Aorta (tissue), 5 donors: Measurements from ENCODE around the gene SHE. TPM values are rescaled to one million over a fixed set of nuclear protein-coding genes. Genes with fewer than 3 reads are reported as not detected.
"Not testable (repeated sequence)": the region's sequence is repeated elsewhere in the genome, so short reads cannot be mapped to it uniquely, and the experiment has no call there.

ENCODE experiments used
- ATAC-seq: fragments of 200-7000 bp; cut with Tn5 transposase; one replicate; pipeline ENCODE4 v1.9.1; 2022; ENCODE audit warnings: moderate library complexity; ENCODE audit not compliant: low FRiP score
- DNase-seq, 2 donors: peaks; one replicate each; pipeline ENCODE4 v3.0.0-alpha.2; 2020
- H3K27ac ChIP-seq, 2 donors: one replicate each; pipeline ENCODE4 v1.5.1; 2013; ENCODE audit warnings: low read length in 2 of 2, mild to moderate bottlenecking in 2 of 2, moderate library complexity in 2 of 2, control low read depth in 1 of 2, inconsistent platforms in 1 of 2, low read depth in 1 of 2
- H3K27me3 ChIP-seq, 2 donors: one replicate each; pipeline ENCODE4 v1.6.1; 2013; ENCODE audit warnings: control low read depth in 1 of 2, low read length in 1 of 2, mild to moderate bottlenecking in 1 of 2, moderate library complexity in 1 of 2; ENCODE audit not compliant: insufficient read depth in 2 of 2, control insufficient read depth in 1 of 2
- H3K36me3 ChIP-seq, 2 donors: one replicate each; pipeline ENCODE4 v1.6.1; 2013; ENCODE audit warnings: control low read depth in 1 of 2, low read length in 1 of 2, mild to moderate bottlenecking in 1 of 2; ENCODE audit not compliant: insufficient read depth in 2 of 2, control insufficient read depth in 1 of 2
- H3K4me1 ChIP-seq, 2 donors: one replicate each; pipeline ENCODE4 v1.6.1; 2013; ENCODE audit warnings: low read length in 2 of 2, control low read depth in 1 of 2, mild to moderate bottlenecking in 1 of 2, moderate library complexity in 1 of 2; ENCODE audit not compliant: insufficient read depth in 2 of 2, control insufficient read depth in 1 of 2
- H3K4me3 ChIP-seq, 2 donors: one replicate each; pipeline ENCODE4 v1.5.1; 2013; ENCODE audit warnings: low read length in 2 of 2, control low read depth in 1 of 2, mild to moderate bottlenecking in 1 of 2
- H3K9me3 ChIP-seq: one replicate; pipeline ENCODE4 v1.6.1; 2013; ENCODE audit warnings: mild to moderate bottlenecking, low read length; ENCODE audit not compliant: control insufficient read depth
- WGBS, 2 donors: extraction: QIAGEN DNeasy Blood & Tissue Kit; methylation state at CpG; one replicate each; pipeline ENCODE4 v1.1.7; 2013; 5-methylcytosine and 5-hydroxymethylcytosine counted together
- intact Hi-C, 2 donors: fragments of 100-400 bp; cut with DNase I; formaldehyde crosslinking; loops; one replicate each; pipeline versions ENCODE4 v1.14.2 to v1.15.0; 2022
- polyA plus RNA-seq, 2 donors: library from polyadenylated mRNA; stranded (reverse); fragments of 200-250 nt; gene quantifications; one replicate each; pipeline ENCODE4 v1.2.3, GENCODE V29; 2013
- total RNA-seq, 2 donors: library from RNA; stranded (reverse); fragmentation: NEBNext Ultra II Directional; extraction: Animal tissue kit (Norgen Biotek cat#: 25700); gene quantifications; one replicate each; pipeline ENCODE4 v1.2.1, GENCODE V29; 2021
- donor health status: healthy with polysubstance abuse.
- donor health status: Bipolar disorder and iron deficiency.
- donor health status: DM: no; HTN: no; CAD: no.
- donor health status: DM: no; HTN: no; CAD: no.
- donor health status: DM: yes; HTN: yes; CAD: no.

Gene SHE
- total and polyA plus RNA-seq, 4 donors: 2.9 to 44.1 (median 13.6) TPM

GRCh38 chr1:154490317-154490716 is 11.9 kb downstream of the SHE start:
- H3K27me3 ChIP-seq: no peaks in the 10 kb centered on the region
- no peak for ATAC-seq
- no peak overlapping the region for H3K4me3 ChIP-seq
- no peak for DNase-seq
- 78 to 83% methylated on average over 1 of the region's 1 CpG for WGBS, 2 donors
- H3K27ac ChIP-seq: no peak overlapping the region
- intact Hi-C loops: no loop called here
- no peaks in the 10 kb centered on the region for H3K9me3 ChIP-seq
- H3K4me1 ChIP-seq: no peaks in the 10 kb centered on the region
- no peaks in the 10 kb centered on the region for H3K36me3 ChIP-seq

GRCh38 chr1:154489695-154490274 is 12.4 kb downstream of the SHE start:
- Histone ChIP-seq H3K27ac (no peak overlapping the region), H3K36me3 (no peaks in the 10 kb centered on the region), H3K4me1 (no peaks in the 10 kb centered on the region), H3K4me3 (no peak overlapping the region), H3K9me3 (no peaks in the 10 kb centered on the region), H3K27me3 (no peaks in the 10 kb centered on the region)
- intact Hi-C loops: no loop called here
- no peak for DNase-seq
- 69 to 72% methylated on average over 5 of the region's 5 CpGs for WGBS, 2 donors
- ATAC-seq: no peak

GRCh38 chr1:154488922-154489321 is 13.3 kb downstream of the SHE start:
- WGBS, 2 donors: 32 to 46% methylated on average over 20 of the region's 20 CpGs
- intact Hi-C loops: no loop called here

GRCh38 chr1:154486756-154487155 is 15.5 kb downstream of the SHE start:
- H3K27ac ChIP-seq, ATAC-seq, H3K4me3 ChIP-seq, intact Hi-C loops, H3K4me1 ChIP-seq, H3K27me3 ChIP-seq, H3K36me3 ChIP-seq, H3K9me3 ChIP-seq, DNase-seq: not testable (repeated sequence)
- WGBS, 2 donors: 78 to 80% methylated on average over 5 of the region's 5 CpGs

More at GRCh38 chr1:154488922-154489321, 13.3 kb downstream of the SHE start:
- Histone ChIP-seq H3K36me3 (no peaks in the 10 kb centered on the region), H3K4me1 (no peaks in the 10 kb centered on the region), H3K27me3 (no peaks in the 10 kb centered on the region), H3K27ac (no peak overlapping the region), H3K9me3 (no peaks in the 10 kb centered on the region), H3K4me3 (no peak overlapping the region)
- DNase-seq (no peak), ATAC-seq (no peak)

- intact Hi-C loops: no loop called here
- DNase-seq (no peak), ATAC-seq (no peak)
- no peak overlapping the region for H3K4me3 ChIP-seq
- 60 to 68% methylated on average over 7 of the region's 7 CpGs for WGBS, 2 donors
- no peaks in the 10 kb centered on the region for H3K4me1 ChIP-seq
- H3K27me3 ChIP-seq: no peaks in the 10 kb centered on the region
- no peaks in the 10 kb centered on the region for H3K9me3 ChIP-seq
- no peak overlapping the region for H3K27ac ChIP-seq
- no peaks in the 10 kb centered on the region for H3K36me3 ChIP-seq
Measured at GRCh38 chr1:154485910-154486496, 16.2 kb downstream of the SHE start.

- peak in 1 of 2 donors; percentile 57 for DNase-seq
- no peaks in the 10 kb centered on the region for H3K27me3 ChIP-seq
- peak; percentile 80 for ATAC-seq
- intact Hi-C loops: no loop called here
- no peaks in the 10 kb centered on the region for H3K4me1 ChIP-seq
- 83 to 85% methylated on average over 5 of the region's 5 CpGs for WGBS, 2 donors
- no peak overlapping the region for H3K4me3 ChIP-seq
- no peaks in the 10 kb centered on the region for H3K9me3 ChIP-seq
- no peaks in the 10 kb centered on the region for H3K36me3 ChIP-seq
- no peak overlapping the region for H3K27ac ChIP-seq
Measured at GRCh38 chr1:154485106-154485505, 17.1 kb downstream of the SHE start.

GRCh38 chr1:154483941-154484803 is 18.0 kb downstream of the SHE start:
- H3K27ac ChIP-seq: no peak overlapping the region
- DNase-seq (no peak), ATAC-seq (no peak)
- intact Hi-C loops: loop anchor here (5.0 kb wide), 3 partner anchors 63 to 598 kb away; no protein-coding TSS in a partner anchor
- H3K4me1 ChIP-seq: no peaks in the 10 kb centered on the region
- no peak overlapping the region for H3K4me3 ChIP-seq
- WGBS, 2 donors: 78 to 80% methylated on average over 14 of the region's 14 CpGs
- H3K9me3 ChIP-seq: no peaks in the 10 kb centered on the region
- no peaks in the 10 kb centered on the region for H3K27me3 ChIP-seq
- no peaks in the 10 kb centered on the region for H3K36me3 ChIP-seq

GRCh38 chr1:154481053-154481452 is 21.2 kb downstream of the SHE start:
- no peaks in the 10 kb centered on the region for H3K36me3 ChIP-seq
- intact Hi-C loops: loop anchor here (5.0 kb wide), 3 partner anchors 66 to 601 kb away; no protein-coding TSS in a partner anchor
- WGBS, 2 donors: 82% methylated on average over 1 of the region's 1 CpG
- no peak overlapping the region for H3K4me3 ChIP-seq
- no peaks in the 10 kb centered on the region for H3K4me1 ChIP-seq
- no peaks in the 10 kb centered on the region for H3K9me3 ChIP-seq
- DNase-seq: no peak
- no peaks in the 10 kb centered on the region for H3K27me3 ChIP-seq
- no peak overlapping the region for H3K27ac ChIP-seq
- ATAC-seq: no peak
